Measurements from ENCODE around the gene TFDP2.

DNA sequence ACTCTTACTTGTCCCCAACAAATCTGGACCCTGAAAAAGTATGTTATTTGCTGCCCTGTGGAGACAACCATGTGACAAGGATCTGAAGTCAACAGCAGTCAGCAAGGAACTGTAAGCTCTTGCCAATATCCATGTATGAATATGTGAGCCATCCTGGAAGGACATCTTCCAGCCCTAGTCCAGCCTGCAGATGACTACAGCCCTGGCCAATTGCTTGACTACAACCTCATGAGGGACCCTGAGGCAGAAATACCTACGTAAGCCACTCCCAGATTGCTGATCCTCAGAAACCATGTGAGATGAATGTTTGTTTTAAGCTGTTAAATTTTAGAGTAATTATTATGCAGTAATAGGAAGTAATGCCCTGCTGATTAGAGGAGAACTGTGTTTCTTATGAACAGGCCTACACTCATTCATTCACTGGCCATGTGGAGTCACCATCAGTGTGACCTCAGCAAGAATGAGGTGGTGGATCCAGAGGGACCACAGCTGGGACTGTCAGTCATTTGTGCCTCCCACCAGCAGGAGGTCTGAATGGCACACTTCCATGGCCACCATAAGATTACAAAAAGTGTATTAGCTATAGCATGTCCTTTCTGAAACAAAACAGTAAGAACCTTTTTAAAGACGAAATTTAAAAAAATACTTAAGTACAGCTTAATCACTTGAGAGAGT, 92.6 kb downstream of the TFDP2 start:
- TF ChIP-seq, protein P1, sequence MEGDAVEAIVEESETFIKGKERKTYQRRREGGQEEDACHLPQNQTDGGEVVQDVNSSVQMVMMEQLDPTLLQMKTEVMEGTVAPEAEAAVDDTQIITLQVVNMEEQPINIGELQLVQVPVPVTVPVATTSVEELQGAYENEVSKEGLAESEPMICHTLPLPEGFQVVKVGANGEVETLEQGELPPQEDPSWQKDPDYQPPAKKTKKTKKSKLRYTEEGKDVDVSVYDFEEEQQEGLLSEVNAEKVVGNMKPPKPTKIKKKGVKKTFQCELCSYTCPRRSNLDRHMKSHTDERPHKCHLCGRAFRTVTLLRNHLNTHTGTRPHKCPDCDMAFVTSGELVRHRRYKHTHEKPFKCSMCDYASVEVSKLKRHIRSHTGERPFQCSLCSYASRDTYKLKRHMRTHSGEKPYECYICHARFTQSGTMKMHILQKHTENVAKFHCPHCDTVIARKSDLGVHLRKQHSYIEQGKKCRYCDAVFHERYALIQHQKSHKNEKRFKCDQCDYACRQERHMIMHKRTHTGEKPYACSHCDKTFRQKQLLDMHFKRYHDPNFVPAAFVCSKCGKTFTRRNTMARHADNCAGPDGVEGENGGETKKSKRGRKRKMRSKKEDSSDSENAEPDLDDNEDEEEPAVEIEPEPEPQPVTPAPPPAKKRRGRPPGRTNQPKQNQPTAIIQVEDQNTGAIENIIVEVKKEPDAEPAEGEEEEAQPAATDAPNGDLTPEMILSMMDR (IDR thresholded peaks at IDR 0.05): no peak
- TF ChIP-seq EZH2 (IDR thresholded peaks at IDR 0.05; ENCODE audit: borderline replicate concordance, insufficient read depth, low read depth, low read length, poor library complexity, severe bottlenecking): no peak
